ENCODE measurements around the gene ZNF19.

Gene ZNF19

DNA sequence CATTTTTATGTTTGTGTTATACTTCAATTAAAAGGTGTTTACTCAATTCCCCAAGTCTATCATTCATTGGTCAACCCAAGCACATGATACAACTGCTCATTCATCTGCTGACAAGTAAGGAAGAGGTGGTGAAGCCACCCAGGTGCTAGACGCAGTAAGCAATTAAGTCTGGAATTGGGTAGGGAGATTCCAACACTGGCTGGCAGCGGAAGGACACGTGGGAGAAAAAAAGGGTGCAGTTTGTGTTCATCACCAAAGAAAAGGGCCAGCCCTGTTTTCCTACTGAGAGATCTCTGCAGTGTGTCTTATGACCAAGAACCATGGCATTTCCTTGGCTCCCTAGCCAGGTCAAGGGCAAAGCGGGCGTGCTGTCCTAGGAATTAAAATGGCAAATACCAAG lies 15.2 kb downstream of the ZNF19 start:
- TF ChIP-seq, protein P1, sequence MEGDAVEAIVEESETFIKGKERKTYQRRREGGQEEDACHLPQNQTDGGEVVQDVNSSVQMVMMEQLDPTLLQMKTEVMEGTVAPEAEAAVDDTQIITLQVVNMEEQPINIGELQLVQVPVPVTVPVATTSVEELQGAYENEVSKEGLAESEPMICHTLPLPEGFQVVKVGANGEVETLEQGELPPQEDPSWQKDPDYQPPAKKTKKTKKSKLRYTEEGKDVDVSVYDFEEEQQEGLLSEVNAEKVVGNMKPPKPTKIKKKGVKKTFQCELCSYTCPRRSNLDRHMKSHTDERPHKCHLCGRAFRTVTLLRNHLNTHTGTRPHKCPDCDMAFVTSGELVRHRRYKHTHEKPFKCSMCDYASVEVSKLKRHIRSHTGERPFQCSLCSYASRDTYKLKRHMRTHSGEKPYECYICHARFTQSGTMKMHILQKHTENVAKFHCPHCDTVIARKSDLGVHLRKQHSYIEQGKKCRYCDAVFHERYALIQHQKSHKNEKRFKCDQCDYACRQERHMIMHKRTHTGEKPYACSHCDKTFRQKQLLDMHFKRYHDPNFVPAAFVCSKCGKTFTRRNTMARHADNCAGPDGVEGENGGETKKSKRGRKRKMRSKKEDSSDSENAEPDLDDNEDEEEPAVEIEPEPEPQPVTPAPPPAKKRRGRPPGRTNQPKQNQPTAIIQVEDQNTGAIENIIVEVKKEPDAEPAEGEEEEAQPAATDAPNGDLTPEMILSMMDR (IDR thresholded peaks at IDR 0.05; ENCODE audit: low read depth, low read length) = no peak
- no peak for DNase-seq (ENCODE audit: extremely low read depth, low read depth)

DNA sequence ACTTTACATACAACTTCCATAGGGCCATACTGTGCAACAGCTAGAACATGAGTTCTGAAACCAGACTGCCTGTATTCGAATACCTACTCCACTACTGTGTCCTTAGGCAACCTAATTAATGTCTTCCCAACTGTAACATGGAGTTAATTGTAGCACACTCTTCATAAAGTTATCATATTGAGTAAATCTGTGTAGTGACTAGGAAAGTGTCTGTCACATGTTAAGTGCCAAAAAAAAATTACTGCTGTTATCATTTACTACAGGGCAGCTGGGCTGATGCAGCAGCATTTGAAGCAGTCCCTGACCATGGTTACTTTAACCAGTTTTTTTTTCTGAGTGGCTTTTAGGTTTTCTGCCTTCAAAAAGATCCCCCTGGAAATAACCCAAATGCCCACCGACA lies 16.2 kb downstream of the ZNF19 start:
- TF ChIP-seq, protein P1 (IDR thresholded peaks at IDR 0.05; ENCODE audit: low read depth, low read length) = no peak
- no peak for DNase-seq (ENCODE audit: extremely low read depth, low read depth)

DNA sequence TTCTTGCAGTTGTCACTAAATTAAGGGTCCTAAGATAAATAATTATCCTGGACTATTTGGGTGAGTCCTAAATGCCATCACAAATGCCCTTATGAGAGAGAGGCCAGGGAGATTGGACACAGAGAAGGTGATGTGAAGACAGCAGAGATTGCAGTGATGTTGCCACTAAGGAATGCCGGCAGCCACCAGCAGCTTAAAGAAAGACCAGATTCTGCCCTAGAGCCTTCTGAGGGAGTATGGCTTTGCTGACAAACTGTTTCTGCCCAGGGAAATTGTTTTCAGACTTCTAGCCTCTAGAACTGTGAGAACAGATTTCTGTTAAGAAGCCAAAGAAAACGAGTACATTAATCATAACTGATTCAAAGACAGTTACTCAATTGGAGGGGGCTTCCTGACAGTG lies 17.1 kb downstream of the ZNF19 start:
- DNase-seq (ENCODE audit: extremely low read depth, low read depth) = no peak
- TF ChIP-seq, protein P1 (IDR thresholded peaks at IDR 0.05; ENCODE audit: low read depth, low read length) = no peak

GRCh38 chr16:71467810-71468209 lies 21.3 kb downstream of the ZNF19 start:
- TF ChIP-seq, protein P1 (IDR thresholded peaks at IDR 0.05; ENCODE audit: low read depth, low read length) = no peak
- DNase-seq (ENCODE audit: extremely low read depth, low read depth) = no peak

- no peak for DNase-seq (ENCODE audit: extremely low read depth, low read depth)
- TF ChIP-seq, protein P1 (IDR thresholded peaks at IDR 0.05; ENCODE audit: low read depth, low read length) = no peak
Measured at GRCh38 chr16:71464231-71464630, 24.9 kb downstream of the ZNF19 start.

DNA sequence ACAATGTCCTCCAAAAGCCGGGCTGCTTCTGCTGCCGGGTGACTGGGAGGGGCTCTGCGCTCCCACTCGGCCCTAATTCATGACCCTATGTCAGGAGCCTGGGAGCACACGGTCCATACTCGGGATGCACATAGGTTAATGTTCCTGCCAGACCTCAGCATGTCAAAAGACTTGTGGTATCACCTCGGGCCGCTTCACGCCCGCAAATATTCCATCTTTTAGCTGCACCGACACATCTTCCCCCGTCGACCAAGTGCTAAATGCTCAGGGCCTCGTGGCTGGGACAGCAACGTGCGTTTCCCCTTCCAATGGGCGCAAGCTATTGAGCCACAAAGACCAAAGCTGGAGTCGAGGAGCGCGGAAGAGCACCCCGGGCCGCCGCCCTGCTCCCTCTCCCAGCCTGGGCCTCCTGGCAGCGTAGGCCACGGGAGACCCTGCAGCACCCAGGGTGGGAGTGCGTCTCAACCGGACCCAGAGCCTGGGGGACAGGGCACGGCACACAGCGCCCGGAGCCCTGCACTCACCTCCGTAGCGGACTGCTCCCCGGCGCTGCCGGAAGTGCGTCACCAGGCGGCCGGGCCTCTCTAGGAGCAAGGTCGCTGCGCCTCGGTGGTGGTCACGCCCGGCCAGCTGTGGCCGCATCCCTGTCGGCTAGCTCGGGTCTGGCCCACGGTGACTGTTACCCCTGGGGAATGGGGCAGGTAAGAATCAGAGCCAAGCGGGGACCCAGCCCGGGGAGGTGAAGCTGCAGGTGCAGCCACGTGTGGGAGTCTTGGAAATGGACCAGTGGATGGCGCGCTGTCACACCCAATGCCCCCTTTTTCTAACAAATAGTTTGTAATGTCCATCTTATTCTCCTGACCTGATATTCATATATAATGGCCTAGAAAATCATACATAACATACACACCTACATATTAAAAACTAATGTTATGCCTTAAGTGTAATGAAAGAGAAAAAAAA lies 27.2 kb downstream of the ZNF19 start, which contains the start of gene ZNF23:
TSS of gene ZNF23 (minus strand) at position 562 of the 963 bp plus-strand sequence. CDS start 5,451 bp downstream, outside the sequence.
- DNase-seq (ENCODE audit: extremely low read depth, low read depth) = peak; percentile 39
- TF ChIP-seq, protein P1 (IDR thresholded peaks at IDR 0.05; ENCODE audit: low read depth, low read length) = peak; percentile 4

DNA sequence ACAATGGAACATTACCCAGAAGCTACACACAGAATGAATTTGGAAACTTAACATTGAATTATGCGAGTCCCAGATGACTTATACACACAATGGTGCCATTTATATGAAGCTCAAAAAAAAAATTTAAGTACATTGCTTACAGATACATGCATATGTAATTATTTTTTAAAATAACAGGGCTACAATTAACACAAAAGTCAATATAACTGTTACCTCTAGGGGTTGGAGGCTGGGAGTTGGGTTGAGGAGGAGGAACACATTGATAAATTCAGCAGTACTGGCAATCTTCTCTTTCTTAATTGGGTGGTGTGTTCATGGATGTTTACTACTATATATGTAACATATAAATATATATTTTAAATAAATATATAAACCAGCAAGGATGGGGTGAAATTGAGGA lies 28.2 kb downstream of the ZNF19 start:
- no peak for DNase-seq (ENCODE audit: extremely low read depth, low read depth)
- TF ChIP-seq, protein P1 (IDR thresholded peaks at IDR 0.05; ENCODE audit: low read depth, low read length) = no peak

Data from AG09319 (cell line).